A549 (cell line): ENCODE data around the gene TMEM273. TPM values are rescaled to one million over a fixed set of nuclear protein-coding genes. Genes with fewer than 3 reads are reported as not detected.

Experiments used
- ATAC-seq, 2 experiments: fragments of 200-7000 bp in 1 of 2; fragments of >200 bp in 1 of 2; cut with Nextera tagmentation in 1 of 2; cut with Tn5 transposase in 1 of 2; 3 replicates each; pipeline versions ENCODE4 v1.8.0 to v1.9.1; 2018 to 2020; ENCODE audit warnings: mild to moderate bottlenecking in 1 of 2, moderate library complexity in 1 of 2
- CTCF ChIA-PET: fragments of 300-600 bp; sonication (Branson Sonifier 250); formaldehyde crosslinking; extraction: SDS; loops from one replicate; lab custom pipeline; 2021; ENCODE audit warnings: antibody characterized with exemption, inconsistent platforms; lab: Yijun Ruan, JAX
- POLR2A ChIA-PET: fragments of 350-600 bp; formaldehyde crosslinking; extraction: SDS; loops from one replicate; lab custom pipeline; 2021; ENCODE audit warnings: antibody characterized with exemption, inconsistent platforms; lab: Yijun Ruan, JAX
- DNase-seq, 2 experiments: peaks; one replicate each; pipeline versions ENCODE4 v3.0.0 to v3.0.0-alpha.2; 2011 to 2016; ENCODE audit warnings: low read depth in 1 of 2, low spot score in 1 of 2
- FAIRE-seq: peaks from 2 replicates; lab custom pipeline; 2011; peaks lifted over from hg19 to GRCh38; lab: Jason Lieb, UNC
- H3K27ac ChIP-seq, 2 experiments: fragments of >200 bp; sonication (Bioruptor Twin); formaldehyde crosslinking; 3 replicates each; pipeline ENCODE4 v1.5.1; 2016 to 2017
- H3K4me1 ChIP-seq: fragments of >200 bp; sonication (Bioruptor Twin); formaldehyde crosslinking; 3 replicates; pipeline ENCODE4 v1.6.1; 2016
- H3K4me2 ChIP-seq: fragments of >200 bp; sonication (Bioruptor Twin); formaldehyde crosslinking; 3 replicates; pipeline ENCODE4 v1.6.1; 2016
- H3K4me3 ChIP-seq: fragments of >200 bp; sonication (Bioruptor Twin); formaldehyde crosslinking; 3 replicates; pipeline ENCODE4 v1.5.1; 2016
- H3K9me3 ChIP-seq: fragments of >200 bp; sonication (Bioruptor Twin); formaldehyde crosslinking; 3 replicates; pipeline ENCODE4 v1.6.1; 2016
- ATOH8 ChIP-seq: fragments of 250-450 bp; sonication (Bioruptor Pico); IDR thresholded peaks from 2 replicates; pipeline ENCODE4 v1.5.0; 2020; ENCODE audit warnings: low read depth, mild to moderate bottlenecking, moderate library complexity
- BHLHE40 ChIP-seq: IDR thresholded peaks from 2 replicates; pipeline ENCODE4 v1.6.1; 2012; ENCODE audit warnings: low read depth, low read length, inconsistent platforms
- CTCF ChIP-seq: fragments of >200 bp; sonication (Bioruptor Twin); formaldehyde crosslinking; IDR thresholded peaks from 3 replicates; pipeline ENCODE4 v1.5.1; 2016
- EHF ChIP-seq: fragments of 250-450 bp; sonication (Bioruptor Pico); IDR thresholded peaks from 2 replicates; pipeline ENCODE4 v1.5.0; 2020; ENCODE audit warnings: mild to moderate bottlenecking
- EHMT2 ChIP-seq: fragments of 200-600 bp; sonication (generic); IDR thresholded peaks from 2 replicates; pipeline ENCODE4 v1.6.1; 2016; ENCODE audit warnings: antibody characterized with exemption, low read depth, mild to moderate bottlenecking, moderate library complexity
- FOSL2 ChIP-seq, 2 experiments: fragments of 450-650 bp in 1 of 2; fragments of >200 bp in 1 of 2; sonication (Bioruptor Twin) in 1 of 2; formaldehyde crosslinking; IDR thresholded peaks; 2 replicates each; pipeline versions ENCODE4 v1.5.0 to v1.6.1; 2016 to 2020; ENCODE audit warnings: mild to moderate bottlenecking in 1 of 2, moderate library complexity in 1 of 2
- FOXS1 ChIP-seq: fragments of 250-450 bp; sonication (Bioruptor Pico); IDR thresholded peaks from 2 replicates; pipeline ENCODE4 v1.5.0; 2020; ENCODE audit warnings: mild to moderate bottlenecking, moderate library complexity
- HEYL ChIP-seq: fragments of 250-450 bp; sonication (Bioruptor Pico); IDR thresholded peaks from 2 replicates; pipeline ENCODE4 v1.8.0; 2021; ENCODE audit warnings: mild to moderate bottlenecking, moderate library complexity
- HMGXB4 ChIP-seq: fragments of 250-450 bp; sonication (Bioruptor Pico); IDR thresholded peaks from 2 replicates; pipeline ENCODE4 v1.5.0; 2021; ENCODE audit warnings: mild to moderate bottlenecking, moderate library complexity, borderline replicate concordance
- JUN ChIP-seq, 2 experiments: fragments of >200 bp; sonication (Bioruptor Twin); formaldehyde crosslinking; IDR thresholded peaks; 2 replicates in 1 of 2; 3 replicates in 1 of 2; pipeline ENCODE4 v1.6.1; 2016 to 2017
- POLR2A ChIP-seq: IDR thresholded peaks from 2 replicates; pipeline ENCODE4 v1.6.1; 2012; ENCODE audit warnings: mild to moderate bottlenecking, low read length
- RAD21 ChIP-seq, 2 experiments: fragments of >200 bp in 1 of 2; sonication (Bioruptor Twin) in 1 of 2; formaldehyde crosslinking in 1 of 2; IDR thresholded peaks in 1 of 2; conservative IDR thresholded peaks in 1 of 2; 2 replicates in 1 of 2; 3 replicates in 1 of 2; pipeline ENCODE4 v1.6.1; 2012 to 2018; ENCODE audit warnings: inconsistent platforms in 1 of 2
- REST ChIP-seq: fragments of 200-600 bp; sonication (generic); IDR thresholded peaks from 2 replicates; pipeline ENCODE4 v1.6.1; 2016; ENCODE audit warnings: antibody characterized with exemption, mild to moderate bottlenecking, moderate library complexity
- RFX5 ChIP-seq: fragments of 450-650 bp; IDR thresholded peaks from 2 replicates; pipeline ENCODE4 v1.7.1; 2014; ENCODE audit warnings: antibody characterized with exemption, mild to moderate bottlenecking, moderate library complexity
- SREBF2 ChIP-seq: fragments of 450-650 bp; IDR thresholded peaks from 2 replicates; pipeline ENCODE4 v1.6.1; 2014; ENCODE audit warnings: mild to moderate bottlenecking, moderate library complexity
- ZFP36 ChIP-seq: fragments of 450-650 bp; IDR thresholded peaks from 2 replicates; pipeline ENCODE4 v1.6.1; 2014; ENCODE audit warnings: borderline replicate concordance; ENCODE audit not compliant: partially characterized antibody
- WGBS: methylation state at CpG from one replicate; pipeline ENCODE4 v1.1.6; 2017; ENCODE audit errors: missing lambda C conversion rate; 5-methylcytosine and 5-hydroxymethylcytosine counted together
- polyA plus RNA-seq, 4 experiments: library from polyadenylated mRNA; depleted of rRNA in 3 of 4; stranded (reverse); fragments of >200 nt; fragmentation: RNase III in 1 of 4; extraction: RNeasy Plus Mini Kit Qiagen cat#74134 plus additional on column Dnase treatment in 1 of 4; gene quantifications; 2 replicates in 3 of 4; 3 replicates in 1 of 4; pipeline ENCODE4 v1.2.3, GENCODE V29; 2011 to 2017
- TF ChIP-seq, protein P1 (sequence below): IDR thresholded peaks from 2 replicates; pipeline ENCODE4 v1.6.1; 2012

The TMEM273 gene
- polyA plus RNA-seq, 2 of the 4 experiments (the other 2 are of a cell fraction): not detected

DNA sequence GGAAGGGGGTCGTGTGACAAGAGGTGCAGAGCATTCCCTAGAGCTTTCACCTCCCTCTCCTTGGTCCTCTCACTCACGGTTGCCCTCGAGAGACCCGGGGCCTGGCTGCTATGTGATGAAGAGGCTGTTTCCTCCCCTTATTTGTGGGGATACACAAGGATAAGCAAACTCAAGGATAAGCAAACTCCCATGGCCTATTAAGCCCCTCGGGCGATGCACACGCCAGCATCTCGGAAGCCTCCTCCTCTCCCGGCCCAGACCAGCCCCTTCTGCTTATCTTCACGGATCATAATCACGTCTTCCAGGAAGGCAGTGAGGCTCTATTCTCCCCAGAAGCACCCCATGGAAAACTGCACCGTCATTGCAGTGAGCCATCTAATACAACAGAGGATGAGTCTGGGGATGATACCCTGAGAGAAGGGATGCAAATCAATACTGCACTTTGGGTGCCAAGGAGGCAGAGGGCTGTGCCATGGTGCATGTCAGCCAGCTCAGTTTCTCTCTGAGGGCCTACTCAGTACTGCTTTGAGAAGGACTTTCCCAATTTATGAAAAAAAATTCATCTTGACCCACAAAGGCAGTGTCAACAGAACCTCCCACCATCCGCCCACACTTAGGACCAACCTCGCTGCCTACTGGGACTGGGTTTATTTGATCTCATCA lies 22.2 kb downstream of the TMEM273 start:
- WGBS: 69% methylated on average over 13 of the region's 14 CpGs
- FAIRE-seq: no peak

More for the DNA sequence above, 22.2 kb downstream of the TMEM273 start:
- Histone ChIP-seq H3K9me3 (no peaks in the 10 kb centered on the region), H3K4me1 (no peaks in the 10 kb centered on the region), H3K4me2 (no peak overlapping the region), H3K27ac (no peak overlapping the region), H3K4me3 (no peak overlapping the region)
- TF ChIP-seq ZFP36 (no peak), POLR2A (no peak), EHF (CRISPR knock-in tag) (no peak), CTCF (no peak), EHMT2 (no peak), JUN (IDR thresholded peaks at IDR 0.05) (no peak), BHLHE40 (no peak), REST (no peak), HMGXB4 (CRISPR knock-in tag) (no peak), SREBF2 (no peak), FOXS1 (CRISPR knock-in tag) (no peak), ATOH8 (no peak), HEYL (CRISPR knock-in tag) (no peak), RFX5 (no peak), FOSL2 (IDR thresholded peaks at IDR 0.05) (no peak), FOSL2 (CRISPR knock-in tag; IDR thresholded peaks at IDR 0.05) (no peak), RAD21 (conservative IDR thresholded peaks at IDR 0.05 in 1 of 2, IDR thresholded peaks at IDR 0.05 in 1 of 2) (no peak)
- TF ChIP-seq, protein P1, sequence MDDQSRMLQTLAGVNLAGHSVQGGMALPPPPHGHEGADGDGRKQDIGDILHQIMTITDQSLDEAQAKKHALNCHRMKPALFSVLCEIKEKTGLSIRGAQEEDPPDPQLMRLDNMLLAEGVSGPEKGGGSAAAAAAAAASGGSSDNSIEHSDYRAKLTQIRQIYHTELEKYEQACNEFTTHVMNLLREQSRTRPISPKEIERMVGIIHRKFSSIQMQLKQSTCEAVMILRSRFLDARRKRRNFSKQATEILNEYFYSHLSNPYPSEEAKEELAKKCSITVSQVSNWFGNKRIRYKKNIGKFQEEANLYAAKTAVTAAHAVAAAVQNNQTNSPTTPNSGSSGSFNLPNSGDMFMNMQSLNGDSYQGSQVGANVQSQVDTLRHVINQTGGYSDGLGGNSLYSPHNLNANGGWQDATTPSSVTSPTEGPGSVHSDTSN: no peak
- no peak for DNase-seq
- ATAC-seq: no peak
- ChIA-PET CTCF (no interaction called here), POLR2A (no interaction called here)
